ENCODE data around the gene CPNE2.
A peak's percentile ranks its signal among the peaks of the same experiment; 100 is the strongest.

Gene CPNE2

GRCh38 chr16:57128771-57129389 is 36.5 kb downstream of the CPNE2 start:
- Histone ChIP-seq H3K27me3 (ENCODE audit: insufficient read depth, low read length) (no peaks in the 10 kb centered on the region), H3K9ac (ENCODE audit: low read depth, low read length) (no peak overlapping the region), H3K27ac (ENCODE audit: low read depth, low read length) (no peak overlapping the region), H3K4me1 (ENCODE audit: insufficient read depth, low read length) (no peaks in the 10 kb centered on the region), H3K9me3 (ENCODE audit: insufficient read depth, low read depth, low read length) (no peaks in the 10 kb centered on the region), H3K36me3 (ENCODE audit: insufficient read depth, low read length) (no peaks in the 10 kb centered on the region), H3K4me3 (ENCODE audit: low read length) (no peak overlapping the region)
- 84% methylated on average over 11 of the region's 11 CpGs for WGBS

GRCh38 chr16:57130950-57131321 is 38.6 kb downstream of the CPNE2 start:
- H3K27me3 ChIP-seq (ENCODE audit: insufficient read depth, low read length): no peaks in the 10 kb centered on the region
- 90% methylated on average over 6 of the region's 6 CpGs for WGBS
- H3K36me3 ChIP-seq (ENCODE audit: insufficient read depth, low read length): no peaks in the 10 kb centered on the region
- peak overlapping the region; percentile 22; the same call in 1 of the 2 replicates for H3K9ac ChIP-seq (ENCODE audit: low read depth, low read length)
- no peaks in the 10 kb centered on the region for H3K4me1 ChIP-seq (ENCODE audit: insufficient read depth, low read length)
- H3K4me3 ChIP-seq (ENCODE audit: low read length): no peak overlapping the region
- H3K27ac ChIP-seq (ENCODE audit: low read depth, low read length): no peak overlapping the region
- no peaks in the 10 kb centered on the region for H3K9me3 ChIP-seq (ENCODE audit: insufficient read depth, low read depth, low read length)

- H3K4me3 ChIP-seq (ENCODE audit: low read length): no peak overlapping the region
- H3K9ac ChIP-seq (ENCODE audit: low read depth, low read length): peak overlapping the region; percentile 22; the same call in 1 of the 2 replicates
- H3K27me3 ChIP-seq (ENCODE audit: insufficient read depth, low read length): no peaks in the 10 kb centered on the region
- H3K27ac ChIP-seq (ENCODE audit: low read depth, low read length): no peak overlapping the region
- H3K4me1 ChIP-seq (ENCODE audit: insufficient read depth, low read length): no peaks in the 10 kb centered on the region
- H3K9me3 ChIP-seq (ENCODE audit: insufficient read depth, low read depth, low read length): no peaks in the 10 kb centered on the region
- no peaks in the 10 kb centered on the region for H3K36me3 ChIP-seq (ENCODE audit: insufficient read depth, low read length)
- 90% methylated on average over 17 of the region's 17 CpGs for WGBS
Observed at GRCh38 chr16:57131351-57131970, 39.1 kb downstream of the CPNE2 start.

GRCh38 chr16:57132470-57132869 is 40.1 kb downstream of the CPNE2 start:
- Histone ChIP-seq H3K27ac (ENCODE audit: low read depth, low read length) (no peak overlapping the region), H3K9ac (ENCODE audit: low read depth, low read length) (no peak overlapping the region), H3K36me3 (ENCODE audit: insufficient read depth, low read length) (no peaks in the 10 kb centered on the region), H3K9me3 (ENCODE audit: insufficient read depth, low read depth, low read length) (no peaks in the 10 kb centered on the region), H3K4me1 (ENCODE audit: insufficient read depth, low read length) (no peaks in the 10 kb centered on the region), H3K27me3 (ENCODE audit: insufficient read depth, low read length) (no peaks in the 10 kb centered on the region), H3K4me3 (ENCODE audit: low read length) (no peak overlapping the region)
- WGBS: 93% methylated on average over 1 of the region's 1 CpG

GRCh38 chr16:57133031-57133430 is 40.6 kb downstream of the CPNE2 start:
- Histone ChIP-seq H3K36me3 (ENCODE audit: insufficient read depth, low read length) (no peaks in the 10 kb centered on the region), H3K27ac (ENCODE audit: low read depth, low read length) (no peak overlapping the region)
- 67% methylated on average over 4 of the region's 4 CpGs for WGBS

GRCh38 chr16:57133886-57134285 is 41.5 kb downstream of the CPNE2 start:
- H3K27me3 ChIP-seq (ENCODE audit: insufficient read depth, low read length): no peaks in the 10 kb centered on the region
- 93% methylated on average over 10 of the region's 10 CpGs for WGBS
- H3K36me3 ChIP-seq (ENCODE audit: insufficient read depth, low read length): no peaks in the 10 kb centered on the region
- no peak overlapping the region for H3K27ac ChIP-seq (ENCODE audit: low read depth, low read length)
- H3K4me3 ChIP-seq (ENCODE audit: low read length): no peak overlapping the region
- H3K4me1 ChIP-seq (ENCODE audit: insufficient read depth, low read length): no peaks in the 10 kb centered on the region
- H3K9me3 ChIP-seq (ENCODE audit: insufficient read depth, low read depth, low read length): no peaks in the 10 kb centered on the region
- H3K9ac ChIP-seq (ENCODE audit: low read depth, low read length): no peak overlapping the region

More at GRCh38 chr16:57133031-57133430, 40.6 kb downstream of the CPNE2 start:
- no peaks in the 10 kb centered on the region for H3K9me3 ChIP-seq (ENCODE audit: insufficient read depth, low read depth, low read length)
- no peaks in the 10 kb centered on the region for H3K27me3 ChIP-seq (ENCODE audit: insufficient read depth, low read length)
- H3K4me3 ChIP-seq (ENCODE audit: low read length): no peak overlapping the region
- no peaks in the 10 kb centered on the region for H3K4me1 ChIP-seq (ENCODE audit: insufficient read depth, low read length)
- H3K9ac ChIP-seq (ENCODE audit: low read depth, low read length): no peak overlapping the region

GRCh38 chr16:57134982-57135381 is 42.6 kb downstream of the CPNE2 start:
- Histone ChIP-seq H3K4me1 (ENCODE audit: insufficient read depth, low read length) (no peaks in the 10 kb centered on the region), H3K27ac (ENCODE audit: low read depth, low read length) (no peak overlapping the region), H3K36me3 (ENCODE audit: insufficient read depth, low read length) (no peaks in the 10 kb centered on the region), H3K4me3 (ENCODE audit: low read length) (no peak overlapping the region), H3K27me3 (ENCODE audit: insufficient read depth, low read length) (no peaks in the 10 kb centered on the region), H3K9me3 (ENCODE audit: insufficient read depth, low read depth, low read length) (no peaks in the 10 kb centered on the region), H3K9ac (ENCODE audit: low read depth, low read length) (no peak overlapping the region)
- 80% methylated on average over 1 of the region's 2 CpGs for WGBS

GRCh38 chr16:57137043-57137442 is 44.7 kb downstream of the CPNE2 start:
- 87% methylated on average over 14 of the region's 14 CpGs for WGBS
- H3K9ac ChIP-seq (ENCODE audit: low read depth, low read length): no peak overlapping the region
- no peak overlapping the region for H3K27ac ChIP-seq (ENCODE audit: low read depth, low read length)
- no peaks in the 10 kb centered on the region for H3K27me3 ChIP-seq (ENCODE audit: insufficient read depth, low read length)
- H3K36me3 ChIP-seq (ENCODE audit: insufficient read depth, low read length): no peaks in the 10 kb centered on the region
- H3K4me3 ChIP-seq (ENCODE audit: low read length): no peak overlapping the region
- no peaks in the 10 kb centered on the region for H3K9me3 ChIP-seq (ENCODE audit: insufficient read depth, low read depth, low read length)
- H3K4me1 ChIP-seq (ENCODE audit: insufficient read depth, low read length): no peaks in the 10 kb centered on the region

GRCh38 chr16:57137566-57138273 is 45.3 kb downstream of the CPNE2 start:
- Histone ChIP-seq H3K4me1 (ENCODE audit: insufficient read depth, low read length) (no peaks in the 10 kb centered on the region), H3K9ac (ENCODE audit: low read depth, low read length) (no peak overlapping the region), H3K9me3 (ENCODE audit: insufficient read depth, low read depth, low read length) (no peaks in the 10 kb centered on the region), H3K36me3 (ENCODE audit: insufficient read depth, low read length) (no peaks in the 10 kb centered on the region), H3K27me3 (ENCODE audit: insufficient read depth, low read length) (no peaks in the 10 kb centered on the region), H3K27ac (ENCODE audit: low read depth, low read length) (no peak overlapping the region), H3K4me3 (ENCODE audit: low read length) (no peak overlapping the region)
- WGBS: 92% methylated on average over 10 of the region's 10 CpGs

- Histone ChIP-seq H3K9ac (ENCODE audit: low read depth, low read length) (no peak overlapping the region), H3K27ac (ENCODE audit: low read depth, low read length) (no peak overlapping the region), H3K4me1 (ENCODE audit: insufficient read depth, low read length) (no peaks in the 10 kb centered on the region), H3K27me3 (ENCODE audit: insufficient read depth, low read length) (no peaks in the 10 kb centered on the region), H3K4me3 (ENCODE audit: low read length) (no peak overlapping the region), H3K9me3 (ENCODE audit: insufficient read depth, low read depth, low read length) (no peaks in the 10 kb centered on the region), H3K36me3 (ENCODE audit: insufficient read depth, low read length) (no peaks in the 10 kb centered on the region)
- WGBS: 83% methylated on average over 10 of the region's 10 CpGs
Observed at GRCh38 chr16:57138281-57138935, 46.0 kb downstream of the CPNE2 start.

All from HUES64 (cell line).